Glutamatergic neuron (in vitro differentiated cells): ENCODE measurements around the gene MROH8. TPM values are rescaled to one million over a fixed set of nuclear protein-coding genes. Genes with fewer than 3 reads are reported as not detected.

Source experiments
- DNase-seq: peaks from one replicate; pipeline ENCODE4 v3.0.0; 2022
- H3K27ac Mint-ChIP-seq: one replicate; pipeline ENCODE4 v1.8.0; 2020; ENCODE audit warnings: mild to moderate bottlenecking, mixed read lengths, inconsistent platforms; ENCODE audit not compliant: unreplicated experiment
- H3K27me3 Mint-ChIP-seq: one replicate; pipeline ENCODE4 v1.8.0; 2020; ENCODE audit warnings: mild to moderate bottlenecking, moderate library complexity, mixed read lengths, inconsistent platforms; ENCODE audit not compliant: unreplicated experiment
- H3K36me3 Mint-ChIP-seq: one replicate; pipeline ENCODE4 v1.8.0; 2020; ENCODE audit warnings: mild to moderate bottlenecking, mixed read lengths, inconsistent platforms; ENCODE audit not compliant: unreplicated experiment
- H3K4me1 Mint-ChIP-seq: one replicate; pipeline ENCODE4 v1.8.0; 2020; ENCODE audit warnings: mild to moderate bottlenecking, low read depth, mixed read lengths, inconsistent platforms; ENCODE audit not compliant: unreplicated experiment
- H3K4me3 Mint-ChIP-seq: one replicate; pipeline ENCODE4 v1.8.0; 2020; ENCODE audit warnings: mild to moderate bottlenecking, mixed read lengths, inconsistent platforms; ENCODE audit not compliant: unreplicated experiment
- H3K9me3 Mint-ChIP-seq: one replicate; pipeline ENCODE4 v1.8.0; 2020; ENCODE audit warnings: mild to moderate bottlenecking, moderate library complexity, mixed read lengths, inconsistent platforms; ENCODE audit not compliant: unreplicated experiment
- total RNA-seq: library from RNA; stranded (reverse); fragmentation: NEBNext Ultra II Directional; extraction: Animal tissue kit (Norgen Biotek cat#: 25700); gene quantifications from one replicate; pipeline ENCODE4 v1.2.1, GENCODE V29; 2021; ENCODE audit not compliant: unreplicated experiment
- TF ChIP-seq, protein P1 (sequence below): fragments of 200-600 bp; sonication (generic); IDR thresholded peaks from one replicate; pipeline ENCODE4 v1.5.0; 2021; ENCODE audit not compliant: partially characterized antibody, unreplicated experiment

The MROH8 gene
- total RNA-seq, 1 donor from 2014 or later, result 2.6 TPM

DNA sequence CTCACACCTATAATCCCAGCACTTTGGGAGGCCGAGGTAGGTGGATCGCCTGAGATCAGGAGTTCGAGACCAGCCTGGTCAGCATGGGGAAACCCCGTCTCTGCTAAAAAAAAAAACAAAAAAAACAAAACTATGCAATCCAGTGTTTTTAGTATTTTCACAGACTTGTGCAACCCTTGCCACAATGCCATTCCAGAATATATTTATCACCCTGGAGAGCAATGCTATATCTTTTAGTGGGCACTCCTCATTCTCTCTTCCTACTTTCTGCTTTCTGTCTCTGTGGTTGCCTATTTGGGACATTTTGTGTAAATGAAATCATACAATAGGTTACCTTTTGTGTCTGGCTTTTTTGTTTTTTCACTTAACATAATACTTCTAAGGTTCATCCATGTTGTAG, 39.1 kb upstream of the MROH8 start:
- H3K4me3 Mint-ChIP-seq, result no peak overlapping the region

DNA sequence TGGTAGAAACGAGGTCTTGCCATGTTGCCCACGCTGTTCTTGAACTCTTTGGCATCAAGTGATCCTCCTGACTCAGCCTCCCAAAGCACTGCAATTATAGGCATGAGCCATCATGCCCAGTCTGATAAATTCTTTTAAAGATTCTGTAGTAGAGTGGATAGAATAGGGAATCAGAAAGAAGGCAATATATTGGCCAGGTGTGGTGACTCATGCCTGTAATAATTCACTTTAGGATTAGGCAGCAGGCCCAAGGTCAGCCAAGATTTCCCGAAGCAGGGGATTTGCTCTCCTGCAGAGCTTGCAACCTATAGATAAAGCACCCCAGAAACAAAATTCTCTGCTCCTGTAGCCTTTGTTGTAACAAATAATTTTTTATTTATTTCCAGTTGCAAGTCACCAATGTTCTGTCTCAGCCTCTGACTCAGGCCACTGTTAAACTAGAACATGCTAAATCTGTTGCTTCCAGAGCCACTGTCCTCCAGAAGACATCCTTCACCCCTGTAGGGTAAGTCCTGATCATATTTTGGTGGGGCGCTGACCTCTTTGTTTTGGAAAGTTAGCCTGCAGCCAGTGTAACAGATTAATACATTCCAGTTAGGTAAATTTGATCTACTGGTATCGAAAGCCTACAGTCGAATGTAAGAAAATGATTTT, 30.4 kb upstream of the MROH8 start:
- H3K27ac Mint-ChIP-seq, result no peak overlapping the region
- peaks cover 2% of the 10 kb centered on the region for H3K9me3 Mint-ChIP-seq
- no peak overlapping the region for H3K4me3 Mint-ChIP-seq
- no peak for DNase-seq
- H3K27me3 Mint-ChIP-seq, result peaks cover 2% of the 10 kb centered on the region
- TF ChIP-seq, protein P1, sequence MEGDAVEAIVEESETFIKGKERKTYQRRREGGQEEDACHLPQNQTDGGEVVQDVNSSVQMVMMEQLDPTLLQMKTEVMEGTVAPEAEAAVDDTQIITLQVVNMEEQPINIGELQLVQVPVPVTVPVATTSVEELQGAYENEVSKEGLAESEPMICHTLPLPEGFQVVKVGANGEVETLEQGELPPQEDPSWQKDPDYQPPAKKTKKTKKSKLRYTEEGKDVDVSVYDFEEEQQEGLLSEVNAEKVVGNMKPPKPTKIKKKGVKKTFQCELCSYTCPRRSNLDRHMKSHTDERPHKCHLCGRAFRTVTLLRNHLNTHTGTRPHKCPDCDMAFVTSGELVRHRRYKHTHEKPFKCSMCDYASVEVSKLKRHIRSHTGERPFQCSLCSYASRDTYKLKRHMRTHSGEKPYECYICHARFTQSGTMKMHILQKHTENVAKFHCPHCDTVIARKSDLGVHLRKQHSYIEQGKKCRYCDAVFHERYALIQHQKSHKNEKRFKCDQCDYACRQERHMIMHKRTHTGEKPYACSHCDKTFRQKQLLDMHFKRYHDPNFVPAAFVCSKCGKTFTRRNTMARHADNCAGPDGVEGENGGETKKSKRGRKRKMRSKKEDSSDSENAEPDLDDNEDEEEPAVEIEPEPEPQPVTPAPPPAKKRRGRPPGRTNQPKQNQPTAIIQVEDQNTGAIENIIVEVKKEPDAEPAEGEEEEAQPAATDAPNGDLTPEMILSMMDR, result no peak
- H3K36me3 Mint-ChIP-seq, result no peaks in the 10 kb centered on the region
- H3K4me1 Mint-ChIP-seq, result no peaks in the 10 kb centered on the region

More for the DNA sequence above, 39.1 kb upstream of the MROH8 start:
- H3K4me1 Mint-ChIP-seq, result peaks cover 9% of the 10 kb centered on the region
- H3K27ac Mint-ChIP-seq, result no peak overlapping the region
- DNase-seq, result no peak
- TF ChIP-seq, protein P1, result no peak
- H3K36me3 Mint-ChIP-seq, result peaks cover 5% of the 10 kb centered on the region
- H3K27me3 Mint-ChIP-seq, result no peaks in the 10 kb centered on the region
- no peaks in the 10 kb centered on the region for H3K9me3 Mint-ChIP-seq

DNA sequence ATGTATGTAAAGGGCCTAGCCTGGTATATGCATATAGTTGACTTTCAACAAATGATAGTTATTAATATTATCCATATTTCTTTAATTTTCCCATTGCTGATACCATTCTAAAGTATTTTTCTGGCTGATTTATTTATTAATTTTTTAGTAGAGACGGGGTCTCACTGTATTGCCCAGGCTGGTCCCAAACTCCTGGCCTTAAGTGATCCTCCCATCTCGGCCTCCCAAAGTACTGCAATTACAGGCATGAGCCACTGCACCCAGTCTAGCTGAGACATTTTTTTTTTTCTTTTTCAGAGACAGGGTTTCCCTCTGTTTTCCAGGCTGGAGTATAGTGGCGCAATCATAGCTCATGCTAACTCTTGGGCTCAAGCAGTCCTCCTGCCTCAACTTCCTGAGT, 29.8 kb upstream of the MROH8 start:
- no peaks in the 10 kb centered on the region for H3K4me1 Mint-ChIP-seq
- H3K4me3 Mint-ChIP-seq, result no peak overlapping the region
- H3K9me3 Mint-ChIP-seq, result peaks cover 2% of the 10 kb centered on the region
- peaks cover 2% of the 10 kb centered on the region for H3K27me3 Mint-ChIP-seq
- no peak overlapping the region for H3K27ac Mint-ChIP-seq
- no peaks in the 10 kb centered on the region for H3K36me3 Mint-ChIP-seq
- no peak for DNase-seq
- TF ChIP-seq, protein P1, result no peak

DNA sequence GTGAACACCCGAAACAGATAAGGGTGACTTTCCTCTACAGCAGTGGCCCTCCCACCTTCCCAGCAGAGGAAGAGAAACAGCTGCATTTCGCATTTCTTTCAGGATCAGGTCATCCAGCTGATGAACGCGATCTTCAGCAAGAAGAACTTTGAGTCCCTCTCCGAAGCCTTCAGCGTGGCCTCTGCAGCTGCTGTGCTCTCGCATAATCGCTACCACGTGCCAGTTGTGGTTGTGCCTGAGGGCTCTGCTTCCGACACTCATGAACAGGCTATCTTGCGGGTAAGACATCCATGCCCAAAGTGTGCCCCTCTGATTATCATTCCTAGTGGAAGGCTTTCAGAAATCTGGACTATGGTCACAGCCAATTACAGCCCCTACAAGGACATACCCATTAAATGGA, 27.8 kb upstream of the MROH8 start:
- Mint-ChIP-seq H3K4me3 (no peak overlapping the region), H3K36me3 (no peaks in the 10 kb centered on the region), H3K27ac (no peak overlapping the region), H3K4me1 (peaks cover 2% of the 10 kb centered on the region), H3K27me3 (peaks cover 2% of the 10 kb centered on the region), H3K9me3 (peaks cover 2% of the 10 kb centered on the region)
- TF ChIP-seq, protein P1, result no peak
- DNase-seq, result no peak

DNA sequence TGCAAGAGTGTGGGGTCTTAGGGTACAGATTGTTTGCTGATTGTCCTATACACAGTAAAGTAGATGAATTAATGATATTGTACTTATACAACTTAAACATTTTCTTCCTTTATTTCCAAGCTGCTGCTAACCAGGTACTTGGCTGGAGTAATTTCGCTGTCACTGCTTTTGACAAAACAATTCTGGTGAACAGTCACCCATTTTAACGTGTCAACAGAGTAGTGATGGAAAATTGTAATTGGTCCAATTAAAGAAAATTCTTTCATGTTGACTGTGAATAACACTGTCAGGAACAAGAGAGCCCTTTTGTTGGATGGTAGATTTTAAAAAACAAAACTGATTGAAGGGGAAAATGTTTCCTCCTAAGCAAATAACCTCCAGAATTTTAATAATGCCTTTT, 26.4 kb upstream of the MROH8 start:
- TF ChIP-seq, protein P1, result no peak
- Mint-ChIP-seq H3K9me3 (peaks cover 2% of the 10 kb centered on the region), H3K4me3 (no peak overlapping the region), H3K36me3 (no peaks in the 10 kb centered on the region), H3K4me1 (peaks cover 2% of the 10 kb centered on the region), H3K27me3 (peaks cover 2% of the 10 kb centered on the region), H3K27ac (no peak overlapping the region)
- no peak for DNase-seq
